IMR-90 (cell line): ENCODE results near the gene TASL. TPM values are rescaled to one million over a fixed set of nuclear protein-coding genes. Genes with fewer than 3 reads are reported as not detected.

Experiments used
- ATAC-seq: fragments of 200-7000 bp; cut with Tn5 transposase; 2 replicates; pipeline ENCODE4 v1.9.1; 2020; ENCODE audit warnings: low read depth, mild to moderate bottlenecking, moderate library complexity
- BruUV-seq: library from RNA; stranded (reverse); fragments of 400-500 nt; replicated peaks from 2 replicates; lab custom pipeline; 2021; lab: Mats Ljungman, UMichigan
- CTCF ChIA-PET: fragments of 300-600 bp; formaldehyde crosslinking; extraction: SDS; loops from one replicate; lab custom pipeline; 2021; ENCODE audit warnings: antibody characterized with exemption; lab: Yijun Ruan, JAX
- POLR2A ChIA-PET: fragments of 300-600 bp; sonication (Branson Sonifier 250); formaldehyde crosslinking; loops from one replicate; lab custom pipeline; 2022; ENCODE audit warnings: antibody characterized with exemption; ENCODE audit not compliant: unreplicated experiment; lab: Charles Lee
- DNase-seq: peaks from one replicate; pipeline ENCODE4 v3.0.0; 2013
- H2AFZ ChIP-seq: replicated peaks from 2 replicates; pipeline ENCODE3; 2013; ENCODE audit warnings: low read length, mild to moderate bottlenecking; ENCODE audit not compliant: poor library complexity
- H2AK5ac ChIP-seq: 2 replicates; pipeline ENCODE4 v1.6.1; 2013; ENCODE audit warnings: low read depth, low read length, inconsistent platforms
- H2AK9ac ChIP-seq: replicated peaks from 2 replicates; pipeline ENCODE3; 2013; ENCODE audit warnings: mild to moderate bottlenecking, low read depth, low read length, moderate library complexity; ENCODE audit not compliant: poor library complexity
- H2BK120ac ChIP-seq: 2 replicates; pipeline ENCODE4 v1.6.1; 2013; ENCODE audit warnings: low read depth, low read length, inconsistent platforms
- H2BK15ac ChIP-seq: 3 replicates; pipeline ENCODE4 v1.6.1; 2013; ENCODE audit warnings: low read depth, low read length, inconsistent platforms
- H2BK20ac ChIP-seq: 2 replicates; pipeline ENCODE4 v1.6.1; 2013; ENCODE audit warnings: low read depth, mild to moderate bottlenecking, inconsistent platforms, low read length, moderate library complexity
- H2BK5ac ChIP-seq: 2 replicates; pipeline ENCODE4 v1.6.1; 2013; ENCODE audit warnings: mild to moderate bottlenecking, low read depth, low read length, inconsistent platforms; ENCODE audit not compliant: poor library complexity, severe bottlenecking
- H3K14ac ChIP-seq: replicated peaks from 2 replicates; pipeline ENCODE4 v1.6.1; 2013; ENCODE audit warnings: low read depth, low read length, inconsistent platforms
- H3K18ac ChIP-seq: 2 replicates; pipeline ENCODE4 v1.6.1; 2013; ENCODE audit warnings: low read depth, low read length, control low read depth
- H3K23ac ChIP-seq: 2 replicates; pipeline ENCODE4 v1.6.1; 2013; ENCODE audit warnings: low read depth, low read length, inconsistent platforms
- H3K27ac ChIP-seq: 2 replicates; pipeline ENCODE4 v1.5.1; 2013; ENCODE audit warnings: mild to moderate bottlenecking, control low read depth, low read length; ENCODE audit not compliant: insufficient read depth
- H3K27me3 ChIP-seq: 2 replicates; pipeline ENCODE4 v1.6.1; 2013; ENCODE audit warnings: low read length; ENCODE audit not compliant: control insufficient read depth, insufficient read depth
- H3K36me3 ChIP-seq: 2 replicates; pipeline ENCODE4 v1.6.1; 2013; ENCODE audit warnings: low read length, mixed read lengths; ENCODE audit not compliant: control insufficient read depth, insufficient read depth
- H3K4ac ChIP-seq: 2 replicates; pipeline ENCODE4 v1.6.1; 2013; ENCODE audit warnings: low read depth, low read length, inconsistent platforms
- H3K4me1 ChIP-seq: 2 replicates; pipeline ENCODE4 v1.6.1; 2013; ENCODE audit warnings: low read length, mixed read lengths; ENCODE audit not compliant: control insufficient read depth, insufficient read depth
- H3K4me2 ChIP-seq: 2 replicates; pipeline ENCODE4 v1.6.1; 2013; ENCODE audit warnings: low read depth, mild to moderate bottlenecking, control low read depth, low read length, moderate library complexity
- H3K4me3 ChIP-seq: 2 replicates; pipeline ENCODE4 v1.5.1; 2013; ENCODE audit warnings: low read depth, mild to moderate bottlenecking, control low read depth, low read length, moderate library complexity; ENCODE audit not compliant: insufficient read depth
- H3K56ac ChIP-seq: 2 replicates; pipeline ENCODE4 v1.6.1; 2013; ENCODE audit warnings: low read length, inconsistent platforms; ENCODE audit not compliant: insufficient read depth; ENCODE audit errors: extremely low read depth
- H3K79me1 ChIP-seq, 2 experiments: 2 replicates each; pipeline ENCODE4 v1.6.1; 2013; ENCODE audit warnings: low read length in 2 of 2, inconsistent platforms in 1 of 2, low read depth in 1 of 2
- H3K9ac ChIP-seq: 2 replicates; pipeline ENCODE4 v1.6.1; 2013; ENCODE audit warnings: low read depth, low read length, control low read depth
- H3K9me1 ChIP-seq: 2 replicates; pipeline ENCODE4 v1.6.1; 2013; ENCODE audit warnings: low read length, inconsistent platforms; ENCODE audit not compliant: insufficient read depth
- H3K9me3 ChIP-seq: 2 replicates; pipeline ENCODE4 v1.6.1; 2013; ENCODE audit warnings: low read length; ENCODE audit not compliant: control insufficient read depth, insufficient read depth
- H4K20me1 ChIP-seq: 2 replicates; pipeline ENCODE4 v1.6.1; 2013; ENCODE audit warnings: low read length, inconsistent platforms; ENCODE audit not compliant: insufficient read depth
- H4K5ac ChIP-seq: 2 replicates; pipeline ENCODE4 v1.6.1; 2013; ENCODE audit warnings: mild to moderate bottlenecking, low read depth, low read length, control low read depth
- H4K8ac ChIP-seq, 2 experiments: 2 replicates each; pipeline ENCODE4 v1.6.1; 2013; ENCODE audit warnings: low read depth in 2 of 2, low read length in 2 of 2, control low read depth in 1 of 2, inconsistent platforms in 1 of 2
- H4K91ac ChIP-seq: 2 replicates; pipeline ENCODE4 v1.6.1; 2013; ENCODE audit warnings: low read depth, low read length, inconsistent platforms; ENCODE audit not compliant: insufficient read depth
- CHD1 ChIP-seq: IDR thresholded peaks from 2 replicates; pipeline ENCODE4 v1.6.1; 2012; ENCODE audit warnings: low read depth, low read length, improper control_type of control experiment
- MAFK ChIP-seq: IDR thresholded peaks from 2 replicates; pipeline ENCODE4 v1.6.1; 2012; ENCODE audit warnings: low read depth, low read length, improper control_type of control experiment
- MXI1 ChIP-seq: IDR thresholded peaks from 2 replicates; pipeline ENCODE4 v1.6.1; 2012; ENCODE audit warnings: low read depth, mild to moderate bottlenecking, low read length, moderate library complexity, borderline replicate concordance
- NFE2L2 ChIP-seq: fragments of 150-350 bp; IDR thresholded peaks from 2 replicates; pipeline ENCODE4 v1.6.1; 2016; ENCODE audit warnings: low read depth, mild to moderate bottlenecking, low read length
- POLR2A ChIP-seq: IDR thresholded peaks from 2 replicates; pipeline ENCODE4 v1.6.1; 2012; ENCODE audit warnings: mild to moderate bottlenecking, low read depth, low read length
- RAD21 ChIP-seq: IDR thresholded peaks from 2 replicates; pipeline ENCODE4 v1.6.1; 2012; ENCODE audit warnings: low read length, improper control_type of control experiment
- RCOR1 ChIP-seq: IDR thresholded peaks from 2 replicates; pipeline ENCODE4 v1.6.1; 2012; ENCODE audit warnings: mild to moderate bottlenecking, low read length, improper control_type of control experiment; ENCODE audit not compliant: insufficient replicate concordance
- SMC3 ChIP-seq: fragments of 150-350 bp; IDR thresholded peaks from 2 replicates; pipeline ENCODE4 v1.6.1; 2016; ENCODE audit warnings: low read depth, mild to moderate bottlenecking, antibody characterized with exemption, low read length, moderate library complexity
- WGBS, 2 experiments: methylation state at CpG; one replicate each; pipeline versions ENCODE4 v1.1.5 to v1.1.7; 2013; ENCODE audit warnings: missing lambda C conversion rate in 2 of 2; ENCODE audit not compliant: insufficient read length in 1 of 2; ENCODE audit errors: extremely low coverage in 2 of 2; 5-methylcytosine and 5-hydroxymethylcytosine counted together
- dilution Hi-C: fragments of 300-500 bp; cut with HindIII; formaldehyde crosslinking; loops from one replicate; pipeline ENCODE4 v1.14.3; 2018; ENCODE audit warnings: low sequenced_read_pairs; ENCODE audit not compliant: unreplicated experiment
- in situ Hi-C: fragments of 300-500 bp; cut with MboI; formaldehyde crosslinking; loops from 3 replicates; pipeline ENCODE4 v1.14.3; 2019; ENCODE audit warnings: low sequenced_read_pairs, inconsistent platforms, mixed read lengths
- intact Hi-C: fragments of 100-400 bp; cut with micrococcal nuclease; formaldehyde crosslinking; loops from 2 replicates; pipeline ENCODE4 v1.10.0; 2022
- polyA plus RNA-seq, 3 experiments: library from polyadenylated mRNA; depleted of rRNA; stranded (reverse); fragments of >200 nt; gene quantifications; 2 replicates each; pipeline ENCODE4 v1.2.3, GENCODE V29; 2012; ENCODE audit warnings: low replicate concordance in 1 of 3
- total RNA-seq: library from RNA; depleted of rRNA; stranded (reverse); fragments of >200 nt; gene quantifications from 2 replicates; pipeline ENCODE4 v1.2.3, GENCODE V29; 2012
- TF ChIP-seq, protein P1 (sequence below): fragments of 150-350 bp; IDR thresholded peaks from 2 replicates; pipeline ENCODE4 v1.6.1; 2017; ENCODE audit warnings: mild to moderate bottlenecking, antibody characterized with exemption, low read length, low read depth

Gene TASL
- total and polyA plus RNA-seq, 2 of the 4 experiments (the other 2 are of a cell fraction), result not detected

DNA sequence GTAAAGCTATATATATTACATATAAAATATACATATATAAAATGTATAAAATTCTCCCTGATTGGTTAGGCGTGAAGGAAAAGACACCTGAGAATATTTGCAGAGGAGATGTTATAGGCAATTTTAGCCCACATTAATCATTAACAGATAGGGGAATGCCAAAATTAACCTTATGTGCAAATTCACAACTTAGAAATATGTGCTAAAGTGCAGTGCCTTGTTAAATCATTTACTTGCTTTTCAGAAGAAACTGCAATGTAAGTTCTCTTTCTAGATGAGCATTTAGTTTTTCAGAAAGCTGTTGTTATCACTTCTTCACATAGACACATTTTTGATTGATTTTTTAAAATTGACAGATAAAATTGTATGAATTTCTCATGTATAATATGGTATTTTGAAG, 5.6 kb downstream of the TASL start:
- intact Hi-C loops, result loop anchor here (10.0 kb wide), 1 partner anchor 83 kb away; the partner anchor contains the start of gene GK
- Histone ChIP-seq H3K18ac (no peak overlapping the region), H3K4me1 (no peaks in the 10 kb centered on the region), H3K4me2 (no peak overlapping the region), H3K23ac (no peak overlapping the region), H3K9me1 (peaks cover 4% of the 10 kb centered on the region; the same call in 1 of the 2 replicates), H4K8ac (no peak overlapping the region), H3K4ac (no peak overlapping the region), H3K56ac (no peak overlapping the region), H3K36me3 (no peaks in the 10 kb centered on the region), H2AK9ac (no peak overlapping the region), H4K91ac (no peak overlapping the region), H3K9ac (no peak overlapping the region), H3K9me3 (no peaks in the 10 kb centered on the region), H4K5ac (no peak overlapping the region), H2AK5ac (no peak overlapping the region), H2AFZ (no peak overlapping the region), H2BK15ac (no peak overlapping the region), H3K27ac (no peak overlapping the region), H3K27me3 (no peaks in the 10 kb centered on the region; the same call in 1 of the 2 replicates), H4K20me1 (no peaks in the 10 kb centered on the region), H3K14ac (no peak overlapping the region), H3K79me1 (no peaks in the 10 kb centered on the region), H2BK120ac (no peak overlapping the region), H2BK5ac (no peak overlapping the region), H3K4me3 (no peak overlapping the region), H2BK20ac (no peak overlapping the region)
- ATAC-seq (no peak), DNase-seq (no peak)
- ChIA-PET POLR2A (no interaction called here), CTCF (interaction anchor here (0.6 kb wide), 1 partner anchor 97 kb away, joined by 3 read pairs; no protein-coding TSS in a partner anchor)
- no peak for TF ChIP-seq MAFK
- no peak for TF ChIP-seq RCOR1
- TF ChIP-seq, protein P1, sequence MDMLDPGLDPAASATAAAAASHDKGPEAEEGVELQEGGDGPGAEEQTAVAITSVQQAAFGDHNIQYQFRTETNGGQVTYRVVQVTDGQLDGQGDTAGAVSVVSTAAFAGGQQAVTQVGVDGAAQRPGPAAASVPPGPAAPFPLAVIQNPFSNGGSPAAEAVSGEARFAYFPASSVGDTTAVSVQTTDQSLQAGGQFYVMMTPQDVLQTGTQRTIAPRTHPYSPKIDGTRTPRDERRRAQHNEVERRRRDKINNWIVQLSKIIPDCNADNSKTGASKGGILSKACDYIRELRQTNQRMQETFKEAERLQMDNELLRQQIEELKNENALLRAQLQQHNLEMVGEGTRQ, result no peak
- no peak for TF ChIP-seq SMC3
- TF ChIP-seq RAD21, result no peak
- no peak for TF ChIP-seq NFE2L2
- TF ChIP-seq CHD1, result no peak
- no peak for TF ChIP-seq MXI1
- no peak for TF ChIP-seq POLR2A
- dilution Hi-C loops, result no loop called here
- BruUV-seq, result no TSS peak
- no CpG with 5 or more reads among the region's 1 CpG for WGBS, 2 experiments
- in situ Hi-C loops, result loop anchor here (5.0 kb wide), 1 partner anchor 145 kb away; no protein-coding TSS in a partner anchor
